HepG2 (cell line): Measurements from ENCODE around the gene SEBOX. TPM values are rescaled to one million over a fixed set of nuclear protein-coding genes. Genes with fewer than 3 reads are reported as not detected.

Experiments used
- ATAC-seq: fragments of 200-7000 bp; cut with Tn5 transposase; 3 replicates; pipeline ENCODE4 v1.9.1; 2020; ENCODE audit warnings: mild to moderate bottlenecking, moderate library complexity
- BruUV-seq: library from RNA; stranded (reverse); fragments of 400-500 nt; replicated peaks from 2 replicates; lab custom pipeline; 2021; lab: Mats Ljungman, UMichigan
- CTCF ChIA-PET: fragments of 300-600 bp; formaldehyde crosslinking; extraction: SDS; loops from one replicate; lab custom pipeline; 2021; ENCODE audit warnings: low total read pairs, inconsistent platforms, low intra/inter-chr PET ratio; lab: Yijun Ruan, JAX
- POLR2A ChIA-PET: fragments of 350-600 bp; sonication (Branson Sonifier 250); formaldehyde crosslinking; loops from one replicate; lab custom pipeline; 2020; ENCODE audit warnings: antibody characterized with exemption, inconsistent platforms; lab: Yijun Ruan, JAX
- DNase-seq: peaks from one replicate; pipeline ENCODE4 v3.0.0-alpha.2; 2015; ENCODE audit warnings: low spot score
- FAIRE-seq: peaks from 3 replicates; lab custom pipeline; 2011; peaks lifted over from hg19 to GRCh38; lab: Jason Lieb, UNC
- H2AFZ ChIP-seq: one replicate; pipeline ENCODE4 v1.6.1; 2011; ENCODE audit warnings: low read length, inconsistent platforms
- H3K27ac ChIP-seq: fragments of 300-600 bp; 3 replicates; pipeline ENCODE4 v1.8.0; 2011; ENCODE audit warnings: mixed run types, mild to moderate bottlenecking, mixed read lengths, low read length, inconsistent platforms; ENCODE audit not compliant: insufficient read depth; ENCODE audit errors: extremely low read length
- H3K27me3 ChIP-seq, 2 experiments: fragments of 200-600 bp in 1 of 2; 2 replicates in 1 of 2; 3 replicates in 1 of 2; pipeline versions ENCODE4 v1.6.0 to v1.8.0; 2011; ENCODE audit warnings: low read length in 2 of 2, mild to moderate bottlenecking in 2 of 2, moderate library complexity in 2 of 2, inconsistent platforms in 1 of 2; ENCODE audit not compliant: insufficient read depth in 2 of 2, control insufficient read depth in 1 of 2
- H3K36me3 ChIP-seq, 2 experiments: fragments of 200-600 bp in 1 of 2; replicated peaks in 1 of 2; 2 replicates in 1 of 2; 3 replicates in 1 of 2; pipeline versions ENCODE4 v1.5.1 to v1.8.0; 2011; ENCODE audit warnings: low read length in 2 of 2, inconsistent platforms in 1 of 2; ENCODE audit not compliant: insufficient read depth in 2 of 2, control insufficient read depth in 1 of 2
- H3K4me1 ChIP-seq: 2 replicates; pipeline ENCODE4 v1.5.1; 2012; ENCODE audit warnings: low read length, inconsistent platforms; ENCODE audit not compliant: insufficient read depth
- H3K4me2 ChIP-seq: 2 replicates; pipeline ENCODE4 v1.6.0; 2011; ENCODE audit warnings: low read depth, low read length, inconsistent platforms
- H3K4me3 ChIP-seq, 3 experiments: fragments of 200-600 bp in 1 of 3; sonication (generic), shearing (Covaris generic) in 1 of 3; replicated peaks in 1 of 3; 2 replicates each; pipeline ENCODE4 v1.5.1; 2011 to 2016; ENCODE audit warnings: low read length in 3 of 3, inconsistent platforms in 2 of 3, low read depth in 2 of 3, mild to moderate bottlenecking in 2 of 3, control low read depth in 1 of 3, mixed read lengths in 1 of 3; ENCODE audit not compliant: insufficient read depth in 1 of 3
- H3K79me2 ChIP-seq: one replicate; pipeline ENCODE4 v1.6.1; 2011; ENCODE audit warnings: low read length, inconsistent platforms; ENCODE audit not compliant: insufficient read depth
- H3K9ac ChIP-seq: 2 replicates; pipeline ENCODE4 v1.6.0; 2011; ENCODE audit warnings: mild to moderate bottlenecking, low read depth, low read length, inconsistent platforms; ENCODE audit not compliant: insufficient read depth
- H3K9me3 ChIP-seq: 2 replicates; pipeline ENCODE4 v1.5.1; 2012; ENCODE audit warnings: mild to moderate bottlenecking, low read length
- H4K20me1 ChIP-seq: 2 replicates; pipeline ENCODE4 v1.6.0; 2011; ENCODE audit warnings: inconsistent platforms, mild to moderate bottlenecking, low read length, moderate library complexity; ENCODE audit not compliant: insufficient read depth
- GABPA ChIP-seq, 2 experiments: IDR thresholded peaks; 2 replicates each; pipeline ENCODE4 v1.6.1; 2011 to 2016; ENCODE audit warnings: low read depth in 2 of 2, low read length in 1 of 2, missing biosample characterization in 1 of 2, missing genetic modification characterization in 1 of 2
- HMG20A ChIP-seq: IDR thresholded peaks from 2 replicates; pipeline ENCODE4 v1.6.1; 2016; ENCODE audit warnings: borderline replicate concordance
- KDM1A ChIP-seq: IDR thresholded peaks from 2 replicates; pipeline ENCODE4 v1.6.1; 2016; ENCODE audit warnings: missing compliant biosample characterization
- NR2C2 ChIP-seq: sonication (generic); formaldehyde crosslinking; IDR thresholded peaks from 2 replicates; pipeline ENCODE4 v1.4.0; 2020; ENCODE audit warnings: missing genetic modification reagents, mild to moderate bottlenecking, moderate library complexity, borderline replicate concordance
- SATB2 ChIP-seq: sonication (generic); formaldehyde crosslinking; IDR thresholded peaks from 2 replicates; pipeline ENCODE4 v1.5.0; 2020; ENCODE audit warnings: missing genetic modification reagents
- ZBTB39 ChIP-seq: sonication (generic); formaldehyde crosslinking; IDR thresholded peaks from 2 replicates; pipeline ENCODE4 v1.5.0; 2020; ENCODE audit warnings: missing genetic modification reagents
- ZHX1 ChIP-seq: sonication (generic); formaldehyde crosslinking; IDR thresholded peaks from 2 replicates; pipeline ENCODE4 v1.8.1; 2022; ENCODE audit warnings: low read depth, mild to moderate bottlenecking, missing genetic modification reagents
- ZNF160 ChIP-seq: sonication (generic); formaldehyde crosslinking; IDR thresholded peaks from 2 replicates; pipeline ENCODE4 v1.8.0; 2022; ENCODE audit warnings: mild to moderate bottlenecking, inconsistent platforms, missing genetic modification reagents
- ZNF17 ChIP-seq: sonication (generic); formaldehyde crosslinking; IDR thresholded peaks from 2 replicates; pipeline ENCODE4 v1.5.0; 2020; ENCODE audit warnings: mild to moderate bottlenecking, missing genetic modification reagents
- ZSCAN30 ChIP-seq: sonication (generic); formaldehyde crosslinking; IDR thresholded peaks from 2 replicates; pipeline ENCODE4 v1.5.0; 2020; ENCODE audit warnings: mild to moderate bottlenecking, missing genetic modification reagents
- ZZZ3 ChIP-seq: sonication (generic); formaldehyde crosslinking; IDR thresholded peaks from 2 replicates; pipeline ENCODE4 v1.4.0; 2020; ENCODE audit warnings: missing genetic modification reagents, mild to moderate bottlenecking, borderline replicate concordance
- WGBS: methylation state at CpG from one replicate; pipeline ENCODE4 v1.1.6; 2017; ENCODE audit warnings: low lambda C conversion rate; 5-methylcytosine and 5-hydroxymethylcytosine counted together
- in situ Hi-C: cut with HindIII; loops from 2 replicates; pipeline ENCODE4 v1.10.0; 2017; ENCODE audit warnings: low pct_unique_long_range_greater_than_20kb; ENCODE audit not compliant: extremely low pct_ligation_motif_present
- intact Hi-C: fragments of 100-400 bp; cut with micrococcal nuclease; formaldehyde crosslinking; loops from one replicate; pipeline ENCODE4 v1.10.0; 2022; ENCODE audit not compliant: unreplicated experiment
- polyA plus RNA-seq, 8 experiments: library from polyadenylated mRNA; depleted of rRNA in 3 of 8; stranded (reverse) in 7 of 8; unstranded in 1 of 8; fragments of >200 nt; fragmentation: Illumina TruSeq in 4 of 8; extraction: Trizol in 4 of 8; gene quantifications; 2 replicates each; pipeline versions ENCODE4 v1.2.1 to v1.2.3, GENCODE V29; 2011 to 2016; ENCODE audit warnings: low read depth in 4 of 8, missing spikeins in 1 of 8, mixed read lengths in 1 of 8; ENCODE audit not compliant: insufficient read depth in 1 of 8
- total RNA-seq, 5 experiments: library from RNA; depleted of rRNA; stranded (reverse); fragments of >200 nt; fragmentation: Illumina TruSeq; extraction: Trizol; gene quantifications; 2 replicates each; pipeline ENCODE4 v1.2.3, GENCODE V29; 2016; ENCODE audit warnings: low read depth in 1 of 5
- TF ChIP-seq, protein P1 (sequence below): sonication (generic); formaldehyde crosslinking; IDR thresholded peaks from 2 replicates; pipeline ENCODE4 v1.5.0; 2020; ENCODE audit warnings: mild to moderate bottlenecking, missing genetic modification reagents

SEBOX gene
- total and polyA plus RNA-seq, 2 of the 13 experiments (the other 11 are each of a cell fraction or from before 2014, with no cell fraction given): not detected

- H3K27me3 ChIP-seq: no peaks in the 10 kb centered on the region; a peak in 1 of 5 replicates
- WGBS: 6% methylated on average over 24 of the region's 40 CpGs
- H3K36me3 ChIP-seq: no peaks in the 10 kb centered on the region; a peak in 1 of 5 replicates
- peak overlapping the region; percentile 69 for H3K27ac ChIP-seq
- H3K4me1 ChIP-seq: peaks cover 54% of the 10 kb centered on the region
- no peaks in the 10 kb centered on the region for H3K9me3 ChIP-seq
- ChIA-PET POLR2A (interaction anchor here (1.2 to 5.8 kb wide), 4 partner anchors 18 to 99 kb away, joined by 3 to 41 read pairs (median 6); partner anchors contain the start of genes IFT20, POLDIP2 and TNFAIP1), CTCF (no interaction called here)
- FAIRE-seq (no peak), ATAC-seq (peak; percentile 47), DNase-seq (no peak)
- H2AFZ ChIP-seq: peak overlapping the region; percentile 42
- TSS peak; percentile 95 for BruUV-seq
- H4K20me1 ChIP-seq: peaks cover 5% of the 10 kb centered on the region; the same call in 1 of the 2 replicates
- peak overlapping the region; percentile 91 for H3K4me2 ChIP-seq
- in situ Hi-C loops (loop anchor here (25.0 kb wide), 1 partner anchor 281 kb away; the partner anchor contains the start of gene NLK), intact Hi-C loops (no loop called here)
- H3K79me2 ChIP-seq: peaks cover 48% of the 10 kb centered on the region
- H3K4me3 ChIP-seq: peak overlapping the region; percentile 61 to 80 (median 65)
- H3K9ac ChIP-seq: peak overlapping the region; percentile 65
- TF ChIP-seq ZSCAN30 (no peak), ZZZ3 (no peak), NR2C2 (CRISPR knock-in tag) (no peak), ZHX1 (CRISPR knock-in tag) (no peak), SATB2 (CRISPR knock-in tag) (no peak), KDM1A (no peak), GABPA (IDR thresholded peaks at IDR 0.05; ENCODE audit: low read depth, low read length) (no peak), GABPA (CRISPR knock-in tag; IDR thresholded peaks at IDR 0.05; ENCODE audit: low read depth) (no peak), HMG20A (CRISPR knock-in tag) (no peak), ZBTB39 (CRISPR knock-in tag) (no peak), ZNF160 (CRISPR knock-in tag) (no peak), ZNF17 (CRISPR knock-in tag) (no peak)
- TF ChIP-seq, protein P1, sequence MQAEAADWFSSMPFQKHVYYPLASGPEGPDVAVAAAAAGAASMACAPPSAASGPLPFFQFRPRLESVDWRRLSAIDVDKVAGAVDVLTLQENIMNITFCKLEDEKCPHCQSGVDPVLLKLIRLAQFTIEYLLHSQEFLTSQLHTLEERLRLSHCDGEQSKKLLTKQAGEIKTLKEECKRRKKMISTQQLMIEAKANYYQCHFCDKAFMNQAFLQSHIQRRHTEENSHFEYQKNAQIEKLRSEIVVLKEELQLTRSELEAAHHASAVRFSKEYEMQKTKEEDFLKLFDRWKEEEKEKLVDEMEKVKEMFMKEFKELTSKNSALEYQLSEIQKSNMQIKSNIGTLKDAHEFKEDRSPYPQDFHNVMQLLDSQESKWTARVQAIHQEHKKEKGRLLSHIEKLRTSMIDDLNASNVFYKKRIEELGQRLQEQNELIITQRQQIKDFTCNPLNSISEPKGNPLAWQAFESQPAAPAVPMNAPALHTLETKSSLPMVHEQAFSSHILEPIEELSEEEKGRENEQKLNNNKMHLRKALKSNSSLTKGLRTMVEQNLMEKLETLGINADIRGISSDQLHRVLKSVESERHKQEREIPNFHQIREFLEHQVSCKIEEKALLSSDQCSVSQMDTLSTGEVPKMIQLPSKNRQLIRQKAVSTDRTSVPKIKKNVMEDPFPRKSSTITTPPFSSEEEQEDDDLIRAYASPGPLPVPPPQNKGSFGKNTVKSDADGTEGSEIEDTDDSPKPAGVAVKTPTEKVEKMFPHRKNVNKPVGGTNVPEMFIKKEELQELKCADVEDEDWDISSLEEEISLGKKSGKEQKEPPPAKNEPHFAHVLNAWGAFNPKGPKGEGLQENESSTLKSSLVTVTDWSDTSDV (CRISPR knock-in tag): no peak
Measured at GRCh38 chr17:28317966-28318758, 46.8 kb downstream of the SEBOX start.
